ENCODE data around the gene GPR132.
"Not testable (repeated sequence)": the region's sequence is repeated elsewhere in the genome, so short reads cannot be mapped to it uniquely, and the experiment has no call there.

Gene GPR132

GRCh38 chr14:105073720-105074600 lies 8.7 kb upstream of the GPR132 start:
- FAIRE-seq: no peak

GRCh38 chr14:105072892-105073719 lies 7.9 kb upstream of the GPR132 start:
- no peak for FAIRE-seq

GRCh38 chr14:105072381-105072861 lies 7.2 kb upstream of the GPR132 start:
- no peak for FAIRE-seq

- FAIRE-seq: no peak
These were observed 6.7 kb upstream of the GPR132 start for GRCh38 chr14:105071942-105072341.

GRCh38 chr14:105071326-105071725 lies 6.1 kb upstream of the GPR132 start:
- FAIRE-seq: no peak

GRCh38 chr14:105070760-105071137 lies 5.5 kb upstream of the GPR132 start:
- no peak for FAIRE-seq

GRCh38 chr14:105069871-105070759 lies 4.9 kb upstream of the GPR132 start:
- FAIRE-seq: no peak

GRCh38 chr14:105069522-105069870 lies 4.3 kb upstream of the GPR132 start:
- no peak for FAIRE-seq

- FAIRE-seq: no peak
These were observed 3.6 kb upstream of the GPR132 start for GRCh38 chr14:105068818-105069217.

- no peak for FAIRE-seq
These were observed 2.7 kb upstream of the GPR132 start for GRCh38 chr14:105067969-105068301.

- no peak for FAIRE-seq
These were observed 2.1 kb upstream of the GPR132 start for GRCh38 chr14:105067140-105067968.

GRCh38 chr14:105066240-105067071 lies 1.2 kb upstream of the GPR132 start:
- no peak for FAIRE-seq

GRCh38 chr14:105064721-105065143 lies 498 bp downstream of the GPR132 start:
- no peak for FAIRE-seq

GRCh38 chr14:105064001-105064400 lies 1.2 kb downstream of the GPR132 start:
- FAIRE-seq: no peak

GRCh38 chr14:105063506-105063905 lies 1.7 kb downstream of the GPR132 start:
- not testable (repeated sequence) for FAIRE-seq

- no peak for FAIRE-seq
These were observed 2.2 kb downstream of the GPR132 start for GRCh38 chr14:105063056-105063455.

GRCh38 chr14:105062048-105062433 lies 3.2 kb downstream of the GPR132 start:
- FAIRE-seq: no peak

- no peak for FAIRE-seq
These were observed 3.7 kb downstream of the GPR132 start for GRCh38 chr14:105061428-105062047.

- FAIRE-seq: no peak
These were observed 4.3 kb downstream of the GPR132 start for GRCh38 chr14:105060751-105061427.

Measured in colon (tissue), 2 donors.